ENCODE data around the gene DNPH1. TPM values are rescaled to one million over a fixed set of nuclear protein-coding genes. Genes with fewer than 3 reads are reported as not detected.
A peak's percentile ranks its signal among the peaks of the same experiment; 100 is the strongest.

The DNPH1 gene
- total RNA-seq, 2 donors from 2014 or later = 38.4 to 63.9 TPM

- H3K4me3 ChIP-seq = no peak overlapping the region
- H3K4me1 ChIP-seq = peaks cover 0 to 35% of the 10 kb centered on the region in 2 donors
- no peak overlapping the region for H3K27ac ChIP-seq
- DNase-seq (ENCODE audit: low spot score) = no peak
- no peaks in the 10 kb centered on the region for H3K36me3 ChIP-seq
- no peaks in the 10 kb centered on the region for H3K27me3 ChIP-seq
- no peak for TF ChIP-seq CTCF (IDR thresholded peaks at IDR 0.05)
- no peaks in the 10 kb centered on the region for H3K9me3 ChIP-seq
These were observed 36.3 kb upstream of the DNPH1 start for GRCh38 chr6:43265564-43265963.

GRCh38 chr6:43264599-43265145, 35.4 kb upstream of the DNPH1 start:
- no peak for DNase-seq (ENCODE audit: low spot score)
- TF ChIP-seq CTCF (IDR thresholded peaks at IDR 0.05) = no peak
- Histone ChIP-seq H3K4me3 (no peak overlapping the region), H3K9me3 (no peaks in the 10 kb centered on the region), H3K36me3 (no peaks in the 10 kb centered on the region), H3K4me1 (peaks cover 0 to 29% of the 10 kb centered on the region in 2 donors), H3K27me3 (no peaks in the 10 kb centered on the region), H3K27ac (no peak overlapping the region)

- DNase-seq (ENCODE audit: low spot score) = peak; percentile 78
- Histone ChIP-seq H3K27ac (no peak overlapping the region), H3K4me3 (no peak overlapping the region), H3K4me1 (peaks cover 0 to 20% of the 10 kb centered on the region in 2 donors), H3K27me3 (no peaks in the 10 kb centered on the region), H3K36me3 (no peaks in the 10 kb centered on the region), H3K9me3 (no peaks in the 10 kb centered on the region)
- TF ChIP-seq CTCF (IDR thresholded peaks at IDR 0.05) = peak; percentile 51 to 83
These were observed 34.3 kb upstream of the DNPH1 start for GRCh38 chr6:43263314-43264178.

GRCh38 chr6:43262780-43263313, 33.6 kb upstream of the DNPH1 start:
- Histone ChIP-seq H3K4me1 (peaks cover 0 to 13% of the 10 kb centered on the region in 2 donors), H3K27ac (no peak overlapping the region), H3K4me3 (no peak overlapping the region), H3K27me3 (no peaks in the 10 kb centered on the region), H3K9me3 (no peaks in the 10 kb centered on the region), H3K36me3 (no peaks in the 10 kb centered on the region)
- no peak for TF ChIP-seq CTCF (IDR thresholded peaks at IDR 0.05)
- no peak for DNase-seq (ENCODE audit: low spot score)

GRCh38 chr6:43262000-43262779, 32.9 kb upstream of the DNPH1 start:
- no peak for TF ChIP-seq CTCF (IDR thresholded peaks at IDR 0.05)
- H3K4me3 ChIP-seq = no peak overlapping the region
- peaks cover 0 to 7% of the 10 kb centered on the region in 2 donors for H3K4me1 ChIP-seq
- no peak for DNase-seq (ENCODE audit: low spot score)
- H3K27me3 ChIP-seq = no peaks in the 10 kb centered on the region
- no peaks in the 10 kb centered on the region for H3K9me3 ChIP-seq
- H3K27ac ChIP-seq = no peak overlapping the region
- no peaks in the 10 kb centered on the region for H3K36me3 ChIP-seq
